ENCODE data around the gene PCNT. TPM values are rescaled to one million over a fixed set of nuclear protein-coding genes. Genes with fewer than 3 reads are reported as not detected.

The PCNT gene
- total and polyA plus RNA-seq, 2 of the 4 experiments (the other 2 are of a cell fraction), result 10.0 to 19.4 TPM

DNA sequence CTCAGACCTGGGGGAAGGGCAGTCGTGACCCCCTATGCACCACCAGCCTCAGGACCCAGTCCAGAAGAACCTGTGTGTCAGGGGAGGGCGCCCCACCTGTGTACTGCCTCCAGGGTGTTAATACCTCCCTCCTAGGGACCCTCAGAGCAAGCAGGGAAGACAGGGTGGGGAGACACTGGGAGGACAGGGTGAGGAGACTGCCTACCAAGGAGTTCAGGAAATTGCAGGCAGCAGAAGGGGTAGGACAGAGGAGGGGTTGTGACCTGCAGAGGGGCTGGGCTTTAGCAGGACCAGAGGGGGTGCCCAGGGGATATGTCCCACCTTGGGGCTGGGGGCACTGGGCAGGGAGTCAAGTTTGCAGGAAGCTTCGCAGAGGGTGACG is 5.5 kb upstream of the PCNT start:
- Histone ChIP-seq H3K36me3 (ENCODE audit: control insufficient read depth, insufficient read depth, low read length) (peaks cover 4% of the 10 kb centered on the region), H3K9ac (ENCODE audit: low read depth, low read length) (no peak overlapping the region), H3K18ac (ENCODE audit: low read depth, low read length) (no peak overlapping the region), H3K14ac (replicated peaks; ENCODE audit: low read depth, low read length) (no peak overlapping the region), H3K4me3 (ENCODE audit: insufficient read depth, low read depth, low read length) (no peak overlapping the region), H2BK120ac (ENCODE audit: low read depth, low read length) (no peak overlapping the region), H2BK15ac (ENCODE audit: low read depth, low read length) (no peak overlapping the region), H3K23ac (ENCODE audit: low read depth, low read length) (no peak overlapping the region), H2BK5ac (ENCODE audit: low read depth, low read length, poor library complexity, severe bottlenecking) (no peak overlapping the region), H3K9me3 (ENCODE audit: control insufficient read depth, insufficient read depth, low read length) (no peaks in the 10 kb centered on the region), H3K27me3 (ENCODE audit: control insufficient read depth, insufficient read depth, low read length) (no peaks in the 10 kb centered on the region), H2AK5ac (ENCODE audit: low read depth, low read length) (no peak overlapping the region), H4K20me1 (ENCODE audit: insufficient read depth, low read length) (peaks cover 10% of the 10 kb centered on the region), H3K4ac (ENCODE audit: low read depth, low read length) (no peak overlapping the region), H2AK9ac (replicated peaks; ENCODE audit: low read depth, low read length, poor library complexity) (peak overlapping the region; percentile 29), H2BK20ac (ENCODE audit: low read depth, low read length) (no peak overlapping the region), H4K8ac (ENCODE audit: low read depth in 2 of 2, low read length in 2 of 2) (no peak overlapping the region), H3K9me1 (ENCODE audit: insufficient read depth, low read length) (peaks cover 6% of the 10 kb centered on the region; the same call in 1 of the 2 replicates), H4K5ac (ENCODE audit: low read depth, low read length) (no peak overlapping the region), H3K4me2 (ENCODE audit: low read depth, low read length) (no peak overlapping the region), H3K4me1 (ENCODE audit: control insufficient read depth, insufficient read depth, low read length) (peaks cover 4% of the 10 kb centered on the region), H3K56ac (ENCODE audit: extremely low read depth, insufficient read depth, low read length) (no peak overlapping the region), H3K79me1 (ENCODE audit: low read depth in 1 of 2, low read length in 2 of 2) (peaks cover 20 to 58% of the 10 kb centered on the region in 2 experiments), H2AFZ (replicated peaks; ENCODE audit: low read length, poor library complexity) (no peak overlapping the region), H4K91ac (ENCODE audit: insufficient read depth, low read depth, low read length) (no peak overlapping the region), H3K27ac (ENCODE audit: insufficient read depth, low read length) (no peak overlapping the region)
- DNase-seq, result no peak
- dilution Hi-C loops (cut with HindIII; ENCODE audit: low sequenced_read_pairs, unreplicated experiment) (no loop called here), intact Hi-C loops (cut with micrococcal nuclease) (no loop called here), in situ Hi-C loops (cut with MboI; ENCODE audit: low sequenced_read_pairs) (no loop called here)
- ChIA-PET CTCF (no interaction called here), POLR2A (ENCODE audit: unreplicated experiment) (no interaction called here)
- TF ChIP-seq MXI1 (IDR thresholded peaks at IDR 0.05; ENCODE audit: borderline replicate concordance, low read depth, low read length) (no peak), POLR2A (IDR thresholded peaks at IDR 0.05; ENCODE audit: low read depth, low read length) (no peak), CEBPB (IDR thresholded peaks at IDR 0.05; ENCODE audit: low read depth, low read length) (no peak)
- no CpG with 5 or more reads among the region's 4 CpGs for WGBS, 2 experiments (ENCODE audit: extremely low coverage in 2 of 2, insufficient read length in 1 of 2)
- ATAC-seq (ENCODE audit: low read depth), result no peak
- no TSS peak for BruUV-seq (replicated peaks)
